BLaER1 treated with 17β-estradiol and CSF1 and Interleukin-3, amounts not matched to agents 10 nM and 100 nM (cell line): Measurements from ENCODE around the gene RBM24.
"Not testable (repeated sequence)": the region's sequence is repeated elsewhere in the genome, so short reads cannot be mapped to it uniquely, and the experiment has no call there.

Source experiments
- H3K27ac ChIP-seq, 11 experiments: shearing (Covaris generic); formaldehyde crosslinking; 2 replicates each; pipeline ENCODE4 v1.8.1; 2022
- H3K27me3 ChIP-seq, 11 experiments: shearing (Covaris generic); formaldehyde crosslinking; 2 replicates each; pipeline ENCODE4 v1.8.1; 2022
- H3K36me3 ChIP-seq, 11 experiments: shearing (Covaris generic); formaldehyde crosslinking; 2 replicates each; pipeline ENCODE4 v1.8.1; 2022
- H3K4me1 ChIP-seq, 10 experiments: shearing (Covaris generic); formaldehyde crosslinking; 2 replicates each; pipeline ENCODE4 v1.8.1; 2022
- H3K4me2 ChIP-seq, 11 experiments: shearing (Covaris generic); formaldehyde crosslinking; 2 replicates each; pipeline ENCODE4 v1.8.1; 2022
- H3K4me3 ChIP-seq, 10 experiments: shearing (Covaris generic); formaldehyde crosslinking; 2 replicates each; pipeline ENCODE4 v1.8.1; 2022
- H3K9ac ChIP-seq, 11 experiments: shearing (Covaris generic); formaldehyde crosslinking; 2 replicates each; pipeline ENCODE4 v1.8.1; 2022
- H3K9me3 ChIP-seq, 11 experiments: shearing (Covaris generic); formaldehyde crosslinking; replicated peaks in 1 of 11; 2 replicates each; pipeline ENCODE4 v1.8.1; 2022
- H4K20me1 ChIP-seq, 11 experiments: shearing (Covaris generic); formaldehyde crosslinking; 2 replicates each; pipeline ENCODE4 v1.8.1; 2022
- Cebpa-rat ChIP-seq, 11 experiments: shearing (Covaris generic); IDR thresholded peaks; 2 replicates each; pipeline ENCODE4 v1.8.1; 2022

Gene RBM24

DNA sequence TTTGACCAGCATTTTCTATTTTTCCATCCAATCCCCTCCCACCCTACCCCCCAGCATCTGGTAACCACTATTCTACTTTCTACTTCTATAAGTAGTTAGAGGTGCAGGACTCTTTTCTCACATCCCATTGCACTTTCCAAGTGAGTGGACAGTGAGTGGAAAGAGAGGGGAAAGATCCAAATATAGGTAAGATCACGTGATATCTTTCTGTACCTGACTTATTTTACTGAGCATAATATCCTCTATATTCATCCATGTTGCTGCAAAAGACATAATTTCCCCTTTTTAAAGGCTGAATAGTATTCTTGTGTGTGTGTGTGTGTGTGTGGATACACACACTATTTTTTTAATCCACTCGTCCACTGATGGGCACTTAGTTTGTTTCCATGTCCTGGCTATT, 18.1 kb downstream of the RBM24 start:
- Histone ChIP-seq H3K4me3 (no peak overlapping the region), H3K36me3 (no peaks in the 10 kb centered on the region), H3K9ac (no peak overlapping the region), H3K4me2 (no peak overlapping the region), H4K20me1 (no peaks in the 10 kb centered on the region), H3K27ac (no peak overlapping the region), H3K27me3 (no peaks in the 10 kb centered on the region), H3K9me3 (peaks cover 0 to 7% (median 0%) of the 10 kb centered on the region in 11 experiments; a peak in 2 of 22 replicates), H3K4me1 (no peaks in the 10 kb centered on the region)
- no peak for TF ChIP-seq Cebpa-rat (IDR thresholded peaks at IDR 0.05)

- Histone ChIP-seq H3K36me3 (no peaks in the 10 kb centered on the region), H3K27me3 (no peaks in the 10 kb centered on the region), H3K4me2 (no peak overlapping the region), H3K9ac (no peak overlapping the region), H3K4me3 (no peak overlapping the region), H3K9me3 (peaks cover 0 to 7% (median 0%) of the 10 kb centered on the region in 11 experiments; a peak in 2 of 22 replicates), H4K20me1 (no peaks in the 10 kb centered on the region), H3K27ac (no peak overlapping the region), H3K4me1 (no peaks in the 10 kb centered on the region)
- TF ChIP-seq Cebpa-rat (IDR thresholded peaks at IDR 0.05): no peak
Observed at GRCh38 chr6:17299750-17300149, 18.6 kb downstream of the RBM24 start.

GRCh38 chr6:17300637-17301036, 19.5 kb downstream of the RBM24 start:
- H3K4me2 ChIP-seq: no peak overlapping the region
- no peak overlapping the region for H3K4me3 ChIP-seq
- no peak overlapping the region for H3K9ac ChIP-seq
- no peak for TF ChIP-seq Cebpa-rat (IDR thresholded peaks at IDR 0.05)
- H3K27me3 ChIP-seq: no peaks in the 10 kb centered on the region
- no peaks in the 10 kb centered on the region for H3K36me3 ChIP-seq
- no peaks in the 10 kb centered on the region for H3K4me1 ChIP-seq
- H3K9me3 ChIP-seq: peaks cover 0 to 7% (median 0%) of the 10 kb centered on the region in 11 experiments; a peak in 2 of 22 replicates
- no peak overlapping the region for H3K27ac ChIP-seq
- H4K20me1 ChIP-seq: no peaks in the 10 kb centered on the region

DNA sequence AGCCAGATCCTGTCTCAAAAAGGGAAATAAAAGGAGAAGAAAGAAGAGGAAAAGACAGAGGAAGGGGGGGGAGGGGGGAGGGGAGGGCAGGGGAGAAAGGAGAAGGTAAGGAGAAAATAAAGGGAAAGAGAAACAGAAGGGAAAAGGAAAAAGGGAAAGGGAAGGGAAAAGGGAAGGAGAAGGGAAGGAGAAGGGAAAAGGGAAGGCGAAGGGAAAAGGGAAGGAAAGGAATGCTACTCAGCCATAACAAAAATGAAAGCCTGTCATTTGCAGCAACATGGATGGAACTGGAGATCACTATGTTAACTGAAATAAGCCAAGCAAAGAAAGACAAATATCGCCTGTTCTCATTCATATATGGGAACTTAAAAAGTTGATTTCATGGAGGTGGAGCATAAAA, 22.3 kb downstream of the RBM24 start:
- H3K9me3 ChIP-seq: peaks cover 0 to 7% (median 0%) of the 10 kb centered on the region in 11 experiments; a peak in 2 of 22 replicates
- H4K20me1 ChIP-seq: no peaks in the 10 kb centered on the region
- TF ChIP-seq Cebpa-rat (IDR thresholded peaks at IDR 0.05): no peak
- no peak overlapping the region for H3K4me3 ChIP-seq
- no peaks in the 10 kb centered on the region for H3K4me1 ChIP-seq
- H3K27me3 ChIP-seq: no peaks in the 10 kb centered on the region
- no peaks in the 10 kb centered on the region for H3K36me3 ChIP-seq
- H3K9ac ChIP-seq: no peak overlapping the region
- H3K4me2 ChIP-seq: no peak overlapping the region
- no peak overlapping the region for H3K27ac ChIP-seq

GRCh38 chr6:17305219-17306001, 24.2 kb downstream of the RBM24 start:
- no peak overlapping the region for H3K4me3 ChIP-seq
- H3K27me3 ChIP-seq: no peaks in the 10 kb centered on the region
- no peak overlapping the region for H3K4me2 ChIP-seq
- no peak overlapping the region for H3K9ac ChIP-seq
- no peak for TF ChIP-seq Cebpa-rat (IDR thresholded peaks at IDR 0.05)
- no peak overlapping the region for H3K27ac ChIP-seq
- H3K9me3 ChIP-seq: peaks cover 0 to 7% (median 0%) of the 10 kb centered on the region in 11 experiments; a peak in 2 of 22 replicates
- no peaks in the 10 kb centered on the region for H3K36me3 ChIP-seq
- H4K20me1 ChIP-seq: no peaks in the 10 kb centered on the region
- no peaks in the 10 kb centered on the region for H3K4me1 ChIP-seq

GRCh38 chr6:17311595-17312311, 30.6 kb downstream of the RBM24 start:
- no peak overlapping the region for H3K4me3 ChIP-seq
- H3K9ac ChIP-seq: no peak overlapping the region
- H3K9me3 ChIP-seq: peaks cover 0 to 16% (median 0%) of the 10 kb centered on the region in 11 experiments; a peak in 8 of 22 replicates
- H3K4me1 ChIP-seq: 0 out of 20 replicates have a peak, but pooled peaks cover 0 to 3% (median 0%) of the 10 kb centered on the region in 10 experiments
- H4K20me1 ChIP-seq: no peaks in the 10 kb centered on the region
- TF ChIP-seq Cebpa-rat (IDR thresholded peaks at IDR 0.05): no peak
- H3K4me2 ChIP-seq: no peak overlapping the region
- no peaks in the 10 kb centered on the region for H3K36me3 ChIP-seq
- H3K27me3 ChIP-seq: no peaks in the 10 kb centered on the region
- H3K27ac ChIP-seq: peak overlapping the region in 1 of 11 experiments; percentile 11; a peak in 2 of 22 replicates

- peaks cover 0 to 16% (median 0%) of the 10 kb centered on the region in 11 experiments; a peak in 8 of 22 replicates for H3K9me3 ChIP-seq
- not testable (repeated sequence) for H3K27ac ChIP-seq, H3K27me3 ChIP-seq, H3K9ac ChIP-seq, H3K4me2 ChIP-seq, H4K20me1 ChIP-seq, H3K36me3 ChIP-seq, H3K4me3 ChIP-seq, H3K4me1 ChIP-seq
Observed at GRCh38 chr6:17313238-17313637, 32.1 kb downstream of the RBM24 start.

GRCh38 chr6:17313971-17314370, 32.8 kb downstream of the RBM24 start:
- no peak overlapping the region for H3K4me2 ChIP-seq
- H4K20me1 ChIP-seq: no peaks in the 10 kb centered on the region
- peaks cover 0 to 13% (median 0%) of the 10 kb centered on the region in 11 experiments; a peak in 8 of 22 replicates for H3K9me3 ChIP-seq
- H3K27me3 ChIP-seq: no peaks in the 10 kb centered on the region
- H3K4me3 ChIP-seq: no peak overlapping the region
- H3K36me3 ChIP-seq: no peaks in the 10 kb centered on the region
- no peak overlapping the region for H3K27ac ChIP-seq
- H3K9ac ChIP-seq: no peak overlapping the region
- 0 out of 20 replicates have a peak, but pooled peaks cover 0 to 3% (median 0%) of the 10 kb centered on the region in 10 experiments for H3K4me1 ChIP-seq
- TF ChIP-seq Cebpa-rat (IDR thresholded peaks at IDR 0.05): no peak

DNA sequence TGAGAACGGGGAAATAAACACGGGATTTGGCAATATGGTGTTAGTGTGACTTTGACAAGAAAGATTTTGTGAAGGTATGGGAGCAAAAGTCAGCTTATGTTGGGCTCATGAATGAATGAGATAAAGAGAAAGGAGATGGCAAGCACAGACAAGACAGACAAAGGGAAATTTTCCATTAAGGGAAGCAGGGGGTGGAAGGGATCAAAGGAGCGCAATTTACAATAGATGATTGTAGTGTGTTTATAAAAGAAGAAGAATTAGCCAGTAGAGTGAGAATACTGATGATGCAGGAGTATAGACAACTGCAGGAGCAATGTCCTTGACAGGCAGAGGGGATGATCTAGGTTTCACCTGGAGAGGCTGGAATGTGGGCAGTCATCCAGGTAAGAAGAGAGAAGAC, 34.1 kb downstream of the RBM24 start:
- no peak for TF ChIP-seq Cebpa-rat (IDR thresholded peaks at IDR 0.05)
- no peak overlapping the region for H3K4me2 ChIP-seq
- no peak overlapping the region for H3K4me3 ChIP-seq
- H3K9ac ChIP-seq: no peak overlapping the region
- H3K27ac ChIP-seq: no peak overlapping the region
- H3K9me3 ChIP-seq: peaks cover 0 to 19% (median 3%) of the 10 kb centered on the region in 11 experiments; a peak in 11 of 22 replicates
- H3K4me1 ChIP-seq: 0 out of 20 replicates have a peak, but pooled peaks cover 0 to 3% (median 0%) of the 10 kb centered on the region in 10 experiments
- H3K27me3 ChIP-seq: no peaks in the 10 kb centered on the region
- no peaks in the 10 kb centered on the region for H3K36me3 ChIP-seq
- H4K20me1 ChIP-seq: no peaks in the 10 kb centered on the region
